Hepatocyte (in vitro differentiated cells): ENCODE measurements around the gene INTS11. TPM values are rescaled to one million over a fixed set of nuclear protein-coding genes. Genes with fewer than 3 reads are reported as not detected.

Experiments used
- DNase-seq: peaks from one replicate; pipeline ENCODE4 v3.0.0-alpha.2; 2016; ENCODE audit warnings: low spot score
- H2AFZ ChIP-seq: fragments of 200-600 bp; sonication (generic); 2 replicates; pipeline ENCODE4 v1.6.0; 2016; ENCODE audit warnings: antibody characterized with exemption, mild to moderate bottlenecking
- H3K27ac ChIP-seq: fragments of 200-600 bp; sonication (generic); 2 replicates; pipeline ENCODE4 v1.5.1; 2016; ENCODE audit warnings: mild to moderate bottlenecking
- H3K27me3 ChIP-seq: fragments of 200-600 bp; sonication (generic); 2 replicates; pipeline ENCODE4 v1.6.1; 2016
- H3K36me3 ChIP-seq: fragments of 200-600 bp; sonication (generic); replicated peaks from 2 replicates; pipeline ENCODE4 v1.5.1; 2016; ENCODE audit warnings: low read depth; ENCODE audit not compliant: insufficient read depth
- H3K4me1 ChIP-seq: fragments of 200-600 bp; sonication (generic); 2 replicates; pipeline ENCODE4 v1.5.1; 2016; ENCODE audit warnings: mild to moderate bottlenecking, moderate library complexity; ENCODE audit not compliant: insufficient read depth
- H3K4me2 ChIP-seq: fragments of 200-600 bp; sonication (generic); 2 replicates; pipeline ENCODE4 v1.6.0; 2016
- H3K4me3 ChIP-seq: fragments of 200-600 bp; sonication (generic); 2 replicates; pipeline ENCODE4 v1.5.1; 2016; ENCODE audit warnings: mild to moderate bottlenecking
- H3K79me2 ChIP-seq: fragments of 200-600 bp; sonication (generic); 2 replicates; pipeline ENCODE4 v1.6.0; 2017; ENCODE audit warnings: mild to moderate bottlenecking
- H3K9me2 ChIP-seq: fragments of 200-600 bp; sonication (generic); replicated peaks from 2 replicates; pipeline ENCODE4 v1.6.0; 2017; ENCODE audit warnings: mild to moderate bottlenecking; ENCODE audit not compliant: insufficient read depth
- H3K9me3 ChIP-seq: fragments of 200-600 bp; sonication (generic); 2 replicates; pipeline ENCODE4 v1.5.1; 2016; ENCODE audit warnings: low read depth, mild to moderate bottlenecking
- H4K20me1 ChIP-seq: fragments of 200-600 bp; sonication (generic); 2 replicates; pipeline ENCODE4 v1.6.0; 2016; ENCODE audit warnings: mild to moderate bottlenecking; ENCODE audit not compliant: insufficient read depth, poor library complexity, severe bottlenecking
- EZH2 ChIP-seq: fragments of 200-600 bp; sonication (generic); IDR thresholded peaks from 2 replicates; pipeline ENCODE4 v1.6.1; 2016; ENCODE audit warnings: antibody characterized with exemption, mild to moderate bottlenecking, borderline replicate concordance
- EZH2phosphoT487 ChIP-seq: fragments of 200-600 bp; sonication (generic); IDR thresholded peaks from one replicate; pipeline ENCODE4 v1.6.1; 2018; ENCODE audit warnings: antibody characterized with exemption, mild to moderate bottlenecking, low read depth, moderate library complexity; ENCODE audit not compliant: unreplicated experiment, severe bottlenecking
- WGBS: methylation state at CpG from one replicate; pipeline ENCODE4 v1.1.6; 2016; ENCODE audit warnings: low lambda C conversion rate; ENCODE audit errors: missing lambda C conversion rate; 5-methylcytosine and 5-hydroxymethylcytosine counted together
- polyA plus RNA-seq: library from polyadenylated mRNA; unstranded; fragments of >200 nt; fragmentation: Nextera tagmentation; extraction: Ambion mirVana; gene quantifications from 2 replicates; pipeline ENCODE4 v1.2.1, GENCODE V29; 2016
- total RNA-seq: library from RNA; depleted of rRNA; stranded (reverse); fragments of >200 nt; gene quantifications from 2 replicates; pipeline ENCODE4 v1.2.3, GENCODE V29; 2014
- TF ChIP-seq, protein P1 (sequence below): fragments of 200-600 bp; sonication (generic); IDR thresholded peaks from 2 replicates; pipeline ENCODE4 v1.5.1; 2016; ENCODE audit warnings: antibody characterized with exemption, mild to moderate bottlenecking; ENCODE audit not compliant: poor library complexity

Gene INTS11
- total and polyA plus RNA-seq, 2 experiments from 2014 or later = 80.4 to 80.6 TPM

DNA sequence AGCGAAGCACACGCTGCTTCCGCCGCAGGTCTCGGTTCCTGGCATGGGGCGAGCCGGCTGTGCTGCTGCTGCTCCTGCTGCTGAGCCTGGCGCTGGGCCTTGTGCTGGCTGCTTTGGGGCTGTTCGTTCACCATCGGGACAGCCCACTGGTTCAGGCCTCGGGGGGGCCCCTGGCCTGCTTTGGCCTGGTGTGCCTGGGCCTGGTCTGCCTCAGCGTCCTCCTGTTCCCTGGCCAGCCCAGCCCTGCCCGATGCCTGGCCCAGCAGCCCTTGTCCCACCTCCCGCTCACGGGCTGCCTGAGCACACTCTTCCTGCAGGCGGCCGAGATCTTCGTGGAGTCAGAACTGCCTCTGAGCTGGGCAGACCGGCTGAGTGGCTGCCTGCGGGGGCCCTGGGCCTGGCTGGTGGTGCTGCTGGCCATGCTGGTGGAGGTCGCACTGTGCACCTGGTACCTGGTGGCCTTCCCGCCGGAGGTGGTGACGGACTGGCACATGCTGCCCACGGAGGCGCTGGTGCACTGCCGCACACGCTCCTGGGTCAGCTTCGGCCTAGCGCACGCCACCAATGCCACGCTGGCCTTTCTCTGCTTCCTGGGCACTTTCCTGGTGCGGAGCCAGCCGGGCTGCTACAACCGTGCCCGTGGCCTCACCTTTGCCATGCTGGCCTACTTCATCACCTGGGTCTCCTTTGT, 9.2 kb upstream of the INTS11 start:
- WGBS = 93% methylated on average over 24 of the region's 36 CpGs
- H3K79me2 ChIP-seq = no peaks in the 10 kb centered on the region

DNA sequence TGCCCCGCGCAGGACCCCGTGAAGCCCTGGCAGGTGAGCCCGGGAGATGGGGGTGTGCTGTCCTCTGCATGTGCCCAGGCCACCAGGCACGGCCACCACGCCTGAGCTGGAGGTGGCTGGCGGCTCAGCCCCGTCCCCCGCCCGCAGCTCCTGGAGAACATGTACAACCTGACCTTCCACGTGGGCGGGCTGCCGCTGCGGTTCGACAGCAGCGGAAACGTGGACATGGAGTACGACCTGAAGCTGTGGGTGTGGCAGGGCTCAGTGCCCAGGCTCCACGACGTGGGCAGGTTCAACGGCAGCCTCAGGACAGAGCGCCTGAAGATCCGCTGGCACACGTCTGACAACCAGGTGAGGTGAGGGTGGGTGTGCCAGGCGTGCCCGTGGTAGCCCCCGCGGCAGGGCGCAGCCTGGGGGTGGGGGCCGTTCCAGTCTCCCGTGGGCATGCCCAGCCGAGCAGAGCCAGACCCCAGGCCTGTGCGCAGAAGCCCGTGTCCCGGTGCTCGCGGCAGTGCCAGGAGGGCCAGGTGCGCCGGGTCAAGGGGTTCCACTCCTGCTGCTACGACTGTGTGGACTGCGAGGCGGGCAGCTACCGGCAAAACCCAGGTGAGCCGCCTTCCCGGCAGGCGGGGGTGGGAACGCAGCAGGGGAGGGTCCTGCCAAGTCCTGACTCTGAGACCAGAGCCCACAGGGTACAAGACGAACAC, 8.5 kb upstream of the INTS11 start:
- no peak overlapping the region for H2AFZ ChIP-seq
- no peaks in the 10 kb centered on the region for H3K79me2 ChIP-seq
- H3K27me3 ChIP-seq = no peaks in the 10 kb centered on the region
- DNase-seq = no peak
- no peaks in the 10 kb centered on the region for H3K9me2 ChIP-seq
- no peak overlapping the region for H3K4me3 ChIP-seq
- TF ChIP-seq EZH2phosphoT487 (no peak), EZH2 (no peak)
- TF ChIP-seq, protein P1, sequence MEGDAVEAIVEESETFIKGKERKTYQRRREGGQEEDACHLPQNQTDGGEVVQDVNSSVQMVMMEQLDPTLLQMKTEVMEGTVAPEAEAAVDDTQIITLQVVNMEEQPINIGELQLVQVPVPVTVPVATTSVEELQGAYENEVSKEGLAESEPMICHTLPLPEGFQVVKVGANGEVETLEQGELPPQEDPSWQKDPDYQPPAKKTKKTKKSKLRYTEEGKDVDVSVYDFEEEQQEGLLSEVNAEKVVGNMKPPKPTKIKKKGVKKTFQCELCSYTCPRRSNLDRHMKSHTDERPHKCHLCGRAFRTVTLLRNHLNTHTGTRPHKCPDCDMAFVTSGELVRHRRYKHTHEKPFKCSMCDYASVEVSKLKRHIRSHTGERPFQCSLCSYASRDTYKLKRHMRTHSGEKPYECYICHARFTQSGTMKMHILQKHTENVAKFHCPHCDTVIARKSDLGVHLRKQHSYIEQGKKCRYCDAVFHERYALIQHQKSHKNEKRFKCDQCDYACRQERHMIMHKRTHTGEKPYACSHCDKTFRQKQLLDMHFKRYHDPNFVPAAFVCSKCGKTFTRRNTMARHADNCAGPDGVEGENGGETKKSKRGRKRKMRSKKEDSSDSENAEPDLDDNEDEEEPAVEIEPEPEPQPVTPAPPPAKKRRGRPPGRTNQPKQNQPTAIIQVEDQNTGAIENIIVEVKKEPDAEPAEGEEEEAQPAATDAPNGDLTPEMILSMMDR = no peak
- no peaks in the 10 kb centered on the region for H3K9me3 ChIP-seq
- WGBS = 89% methylated on average over 35 of the region's 48 CpGs
- H3K4me1 ChIP-seq = peaks cover 15% of the 10 kb centered on the region
- H4K20me1 ChIP-seq = no peaks in the 10 kb centered on the region
- H3K4me2 ChIP-seq = no peak overlapping the region
- no peak overlapping the region for H3K27ac ChIP-seq
- H3K36me3 ChIP-seq = no peaks in the 10 kb centered on the region

More for the DNA sequence above, 9.2 kb upstream of the INTS11 start:
- Histone ChIP-seq H2AFZ (no peak overlapping the region), H3K9me3 (no peaks in the 10 kb centered on the region), H3K9me2 (no peaks in the 10 kb centered on the region), H3K4me2 (no peak overlapping the region), H3K4me3 (no peak overlapping the region), H3K27me3 (no peaks in the 10 kb centered on the region), H3K4me1 (peaks cover 15% of the 10 kb centered on the region), H4K20me1 (no peaks in the 10 kb centered on the region), H3K36me3 (no peaks in the 10 kb centered on the region), H3K27ac (no peak overlapping the region)
- no peak for DNase-seq
- TF ChIP-seq EZH2phosphoT487 = no peak
- TF ChIP-seq, protein P1 = no peak
- TF ChIP-seq EZH2 = no peak

DNA sequence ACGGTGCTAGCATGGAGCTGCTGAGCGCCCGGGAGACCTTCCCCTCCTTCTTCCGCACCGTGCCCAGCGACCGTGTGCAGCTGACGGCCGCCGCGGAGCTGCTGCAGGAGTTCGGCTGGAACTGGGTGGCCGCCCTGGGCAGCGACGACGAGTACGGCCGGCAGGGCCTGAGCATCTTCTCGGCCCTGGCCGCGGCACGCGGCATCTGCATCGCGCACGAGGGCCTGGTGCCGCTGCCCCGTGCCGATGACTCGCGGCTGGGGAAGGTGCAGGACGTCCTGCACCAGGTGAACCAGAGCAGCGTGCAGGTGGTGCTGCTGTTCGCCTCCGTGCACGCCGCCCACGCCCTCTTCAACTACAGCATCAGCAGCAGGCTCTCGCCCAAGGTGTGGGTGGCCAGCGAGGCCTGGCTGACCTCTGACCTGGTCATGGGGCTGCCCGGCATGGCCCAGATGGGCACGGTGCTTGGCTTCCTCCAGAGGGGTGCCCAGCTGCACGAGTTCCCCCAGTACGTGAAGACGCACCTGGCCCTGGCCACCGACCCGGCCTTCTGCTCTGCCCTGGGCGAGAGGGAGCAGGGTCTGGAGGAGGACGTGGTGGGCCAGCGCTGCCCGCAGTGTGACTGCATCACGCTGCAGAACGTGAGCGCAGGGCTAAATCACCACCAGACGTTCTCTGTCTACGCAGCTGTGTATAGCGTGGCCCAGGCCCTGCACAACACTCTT, 7.7 kb upstream of the INTS11 start:
- no peaks in the 10 kb centered on the region for H3K79me2 ChIP-seq
- H3K4me2 ChIP-seq = no peak overlapping the region
- no peaks in the 10 kb centered on the region for H4K20me1 ChIP-seq
- no peaks in the 10 kb centered on the region for H3K9me3 ChIP-seq
- H3K27ac ChIP-seq = no peak overlapping the region
- H3K27me3 ChIP-seq = no peaks in the 10 kb centered on the region
- peaks cover 15% of the 10 kb centered on the region for H3K4me1 ChIP-seq
- WGBS = 91% methylated on average over 47 of the region's 57 CpGs
- no peak overlapping the region for H2AFZ ChIP-seq
- DNase-seq = no peak
- H3K4me3 ChIP-seq = no peak overlapping the region
- TF ChIP-seq, protein P1 = no peak
- no peak for TF ChIP-seq EZH2phosphoT487
- TF ChIP-seq EZH2 = no peak
- H3K9me2 ChIP-seq = no peaks in the 10 kb centered on the region
- no peaks in the 10 kb centered on the region for H3K36me3 ChIP-seq
